Neural cell (in vitro differentiated cells): ENCODE data around the gene NUP98. TPM values are rescaled to one million over a fixed set of nuclear protein-coding genes. Genes with fewer than 3 reads are reported as not detected.

Experiments
- H2AFZ ChIP-seq: fragments of 200-600, 300-800 bp; sonication (generic), shearing (Covaris generic); 2 replicates; pipeline ENCODE4 v1.6.0; 2014; ENCODE audit warnings: low read depth, mild to moderate bottlenecking, antibody characterized with exemption, low read length, moderate library complexity
- H3F3A ChIP-seq: fragments of 200-600 bp; shearing (Covaris generic); 2 replicates; pipeline ENCODE4 v1.6.1; 2016; ENCODE audit warnings: mild to moderate bottlenecking, moderate library complexity, mixed read lengths, antibody characterized with exemption, low read length; ENCODE audit not compliant: insufficient read depth, poor library complexity, severe bottlenecking
- H3K27ac ChIP-seq: fragments of 200-600, 300-800 bp; sonication (generic), shearing (Covaris generic); 2 replicates; pipeline ENCODE4 v1.5.1; 2014; ENCODE audit warnings: mild to moderate bottlenecking, low read length, moderate library complexity
- H3K27me3 ChIP-seq: fragments of 300-800, 200-600 bp; sonication (generic), shearing (Covaris generic); 2 replicates; pipeline ENCODE4 v1.6.0; 2014; ENCODE audit warnings: mild to moderate bottlenecking, low read depth, low read length, moderate library complexity; ENCODE audit not compliant: insufficient read depth
- H3K36me3 ChIP-seq: fragments of 300-800, 200-600 bp; sonication (generic), shearing (Covaris generic); 2 replicates; pipeline ENCODE4 v1.5.1; 2014; ENCODE audit warnings: mild to moderate bottlenecking, antibody characterized with exemption, low read length, moderate library complexity; ENCODE audit not compliant: insufficient read depth
- H3K4me2 ChIP-seq: fragments of 300-800, 200-600 bp; sonication (generic), shearing (Covaris generic); 2 replicates; pipeline ENCODE4 v1.6.0; 2014; ENCODE audit warnings: mild to moderate bottlenecking, low read length
- H3K4me3 ChIP-seq: fragments of 300-800, 200-600 bp; sonication (generic), shearing (Covaris generic); 2 replicates; pipeline ENCODE4 v1.5.1; 2014; ENCODE audit warnings: mild to moderate bottlenecking, low read length, moderate library complexity
- H3K79me2 ChIP-seq: fragments of 200-600 bp; shearing (Covaris generic); replicated peaks from 2 replicates; pipeline ENCODE4 v1.6.0; 2014; ENCODE audit warnings: mild to moderate bottlenecking, low read length, moderate library complexity; ENCODE audit not compliant: insufficient read depth
- H3K9ac ChIP-seq: fragments of 300-800, 200-600 bp; sonication (generic), shearing (Covaris generic); 2 replicates; pipeline ENCODE4 v1.6.1; 2016; ENCODE audit warnings: mild to moderate bottlenecking, low read length, mixed read lengths
- H3K9me2 ChIP-seq: fragments of 200-600 bp; shearing (Covaris generic); 2 replicates; pipeline ENCODE4 v1.6.1; 2016; ENCODE audit warnings: mild to moderate bottlenecking, low read length, mixed read lengths; ENCODE audit not compliant: insufficient read depth
- H3K9me3 ChIP-seq: fragments of 200-600, 300-800 bp; sonication (generic), shearing (Covaris generic); 2 replicates; pipeline ENCODE4 v1.6.1; 2016; ENCODE audit warnings: mild to moderate bottlenecking, mixed run types, low read length, moderate library complexity, mixed read lengths
- H4K20me1 ChIP-seq: fragments of 200-600 bp; shearing (Covaris generic); 2 replicates; pipeline ENCODE4 v1.6.1; 2016; ENCODE audit warnings: mild to moderate bottlenecking, mixed run types; ENCODE audit not compliant: insufficient read depth
- EP300 ChIP-seq: fragments of 450-650 bp; conservative IDR thresholded peaks from 2 replicates; pipeline ENCODE4 v1.6.1; 2014; ENCODE audit warnings: antibody characterized with exemption, mild to moderate bottlenecking, moderate library complexity; ENCODE audit not compliant: poor library complexity, severe bottlenecking
- MXI1 ChIP-seq: fragments of 450-650 bp; conservative IDR thresholded peaks from 2 replicates; pipeline ENCODE4 v1.6.1; 2014; ENCODE audit warnings: antibody characterized with exemption, mild to moderate bottlenecking; ENCODE audit not compliant: poor library complexity, severe bottlenecking
- POLR2AphosphoS5 ChIP-seq: IDR thresholded peaks from 2 replicates; pipeline ENCODE4 v1.6.1; 2012
- RAD21 ChIP-seq: fragments of 450-650 bp; conservative IDR thresholded peaks from 2 replicates; pipeline ENCODE4 v1.6.1; 2014; ENCODE audit warnings: antibody characterized with exemption, mild to moderate bottlenecking, moderate library complexity
- SMC3 ChIP-seq: fragments of 450-650 bp; conservative IDR thresholded peaks from 2 replicates; pipeline ENCODE4 v1.6.1; 2014; ENCODE audit warnings: antibody characterized with exemption, mild to moderate bottlenecking, moderate library complexity; ENCODE audit not compliant: poor library complexity
- TAF1 ChIP-seq: IDR thresholded peaks from 2 replicates; pipeline ENCODE4 v1.6.1; 2012; ENCODE audit warnings: low read depth
- polyA plus RNA-seq: library from polyadenylated mRNA; depleted of rRNA; stranded (reverse); fragments of >200 nt; gene quantifications from 2 replicates; pipeline ENCODE4 v1.2.3, GENCODE V29; 2014
- TF ChIP-seq, protein P1 (sequence below): fragments of 450-650 bp; IDR thresholded peaks from 2 replicates; pipeline ENCODE4 v1.5.1; 2014; ENCODE audit warnings: antibody characterized with exemption, mild to moderate bottlenecking, moderate library complexity; ENCODE audit not compliant: poor library complexity, severe bottlenecking
- TF ChIP-seq, protein P2 (sequence below): IDR thresholded peaks from 2 replicates; pipeline ENCODE4 v1.6.1; 2012; ENCODE audit warnings: borderline replicate concordance

Gene NUP98
- polyA plus RNA-seq, 1 donor from 2014 or later = 28.9 TPM

DNA sequence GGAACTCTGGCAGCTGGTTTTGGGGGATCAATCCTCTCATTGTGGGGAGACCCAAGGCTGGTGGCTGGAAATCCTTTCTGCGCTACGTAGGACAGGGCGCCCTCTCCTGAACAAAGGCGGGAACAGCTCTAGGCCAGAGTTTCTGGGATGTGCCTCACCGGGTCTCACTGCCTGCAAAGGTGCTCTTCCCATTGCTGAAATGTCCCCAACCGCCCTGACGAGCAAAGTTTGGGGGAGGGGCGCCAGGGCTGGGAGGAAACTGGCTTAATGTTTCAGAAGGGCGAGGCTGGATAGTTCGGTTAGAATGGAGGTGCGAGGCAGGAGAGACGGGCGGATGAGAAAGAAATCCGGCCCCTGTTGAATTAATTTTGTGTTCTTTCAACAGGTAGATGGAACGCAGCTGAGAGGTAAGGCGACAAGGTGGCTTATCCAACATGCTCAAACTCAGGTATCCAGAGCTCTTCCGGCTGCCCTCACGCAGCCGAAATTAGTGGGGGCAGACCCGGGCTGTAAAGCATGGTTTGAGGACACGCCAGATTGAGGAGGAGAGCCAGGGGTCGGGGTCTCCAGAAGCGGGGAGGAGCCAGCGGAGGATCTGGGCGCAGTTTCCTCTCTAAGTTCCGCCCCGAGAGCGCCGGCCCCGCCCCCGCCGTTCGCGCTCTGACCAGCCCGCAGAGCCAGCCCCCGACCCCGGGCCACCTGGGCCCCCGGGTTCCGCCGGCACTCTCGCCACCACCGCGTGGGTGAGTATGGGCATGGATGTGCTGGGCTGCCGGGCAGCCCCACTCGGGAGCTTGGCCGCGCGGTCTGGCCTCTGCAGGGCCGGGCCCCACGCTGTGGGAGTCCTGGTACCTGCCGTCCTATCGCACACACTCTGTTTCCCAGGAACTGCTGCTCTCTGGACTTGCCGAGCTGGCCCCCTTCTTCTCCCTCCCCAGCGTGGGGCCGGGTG is 10.8 kb upstream of the NUP98 start, which contains the start of gene PGAP2:
PGAP2 (plus strand) TSS at position 652 of the 952 bp plus-strand sequence. CDS start 2,700 bp downstream, outside the sequence.
- Histone ChIP-seq H4K20me1 (no peaks in the 10 kb centered on the region), H3K4me2 (peak within 1 kb of the TSS; percentile 59), H3K79me2 (no peaks in the 10 kb centered on the region), H2AFZ (peak within 1 kb of the TSS; percentile 21), H3K27me3 (no peaks in the 10 kb centered on the region), H3K27ac (no peak within 1 kb of the TSS), H3K4me3 (peak within 1 kb of the TSS; percentile 73), H3K36me3 (no peaks in the 10 kb centered on the region), H3F3A (no peaks in the 10 kb centered on the region), H3K9ac (peak within 1 kb of the TSS; percentile 48), H3K9me3 (no peaks in the 10 kb centered on the region), H3K9me2 (no peaks in the 10 kb centered on the region)
- TF ChIP-seq SMC3 = peak; percentile 12
- TF ChIP-seq POLR2AphosphoS5 = no peak
- no peak for TF ChIP-seq EP300
- TF ChIP-seq, protein P1, sequence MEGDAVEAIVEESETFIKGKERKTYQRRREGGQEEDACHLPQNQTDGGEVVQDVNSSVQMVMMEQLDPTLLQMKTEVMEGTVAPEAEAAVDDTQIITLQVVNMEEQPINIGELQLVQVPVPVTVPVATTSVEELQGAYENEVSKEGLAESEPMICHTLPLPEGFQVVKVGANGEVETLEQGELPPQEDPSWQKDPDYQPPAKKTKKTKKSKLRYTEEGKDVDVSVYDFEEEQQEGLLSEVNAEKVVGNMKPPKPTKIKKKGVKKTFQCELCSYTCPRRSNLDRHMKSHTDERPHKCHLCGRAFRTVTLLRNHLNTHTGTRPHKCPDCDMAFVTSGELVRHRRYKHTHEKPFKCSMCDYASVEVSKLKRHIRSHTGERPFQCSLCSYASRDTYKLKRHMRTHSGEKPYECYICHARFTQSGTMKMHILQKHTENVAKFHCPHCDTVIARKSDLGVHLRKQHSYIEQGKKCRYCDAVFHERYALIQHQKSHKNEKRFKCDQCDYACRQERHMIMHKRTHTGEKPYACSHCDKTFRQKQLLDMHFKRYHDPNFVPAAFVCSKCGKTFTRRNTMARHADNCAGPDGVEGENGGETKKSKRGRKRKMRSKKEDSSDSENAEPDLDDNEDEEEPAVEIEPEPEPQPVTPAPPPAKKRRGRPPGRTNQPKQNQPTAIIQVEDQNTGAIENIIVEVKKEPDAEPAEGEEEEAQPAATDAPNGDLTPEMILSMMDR = peak; percentile 58
- TF ChIP-seq MXI1 = peak; percentile 25
- no peak for TF ChIP-seq TAF1
- TF ChIP-seq, protein P2, sequence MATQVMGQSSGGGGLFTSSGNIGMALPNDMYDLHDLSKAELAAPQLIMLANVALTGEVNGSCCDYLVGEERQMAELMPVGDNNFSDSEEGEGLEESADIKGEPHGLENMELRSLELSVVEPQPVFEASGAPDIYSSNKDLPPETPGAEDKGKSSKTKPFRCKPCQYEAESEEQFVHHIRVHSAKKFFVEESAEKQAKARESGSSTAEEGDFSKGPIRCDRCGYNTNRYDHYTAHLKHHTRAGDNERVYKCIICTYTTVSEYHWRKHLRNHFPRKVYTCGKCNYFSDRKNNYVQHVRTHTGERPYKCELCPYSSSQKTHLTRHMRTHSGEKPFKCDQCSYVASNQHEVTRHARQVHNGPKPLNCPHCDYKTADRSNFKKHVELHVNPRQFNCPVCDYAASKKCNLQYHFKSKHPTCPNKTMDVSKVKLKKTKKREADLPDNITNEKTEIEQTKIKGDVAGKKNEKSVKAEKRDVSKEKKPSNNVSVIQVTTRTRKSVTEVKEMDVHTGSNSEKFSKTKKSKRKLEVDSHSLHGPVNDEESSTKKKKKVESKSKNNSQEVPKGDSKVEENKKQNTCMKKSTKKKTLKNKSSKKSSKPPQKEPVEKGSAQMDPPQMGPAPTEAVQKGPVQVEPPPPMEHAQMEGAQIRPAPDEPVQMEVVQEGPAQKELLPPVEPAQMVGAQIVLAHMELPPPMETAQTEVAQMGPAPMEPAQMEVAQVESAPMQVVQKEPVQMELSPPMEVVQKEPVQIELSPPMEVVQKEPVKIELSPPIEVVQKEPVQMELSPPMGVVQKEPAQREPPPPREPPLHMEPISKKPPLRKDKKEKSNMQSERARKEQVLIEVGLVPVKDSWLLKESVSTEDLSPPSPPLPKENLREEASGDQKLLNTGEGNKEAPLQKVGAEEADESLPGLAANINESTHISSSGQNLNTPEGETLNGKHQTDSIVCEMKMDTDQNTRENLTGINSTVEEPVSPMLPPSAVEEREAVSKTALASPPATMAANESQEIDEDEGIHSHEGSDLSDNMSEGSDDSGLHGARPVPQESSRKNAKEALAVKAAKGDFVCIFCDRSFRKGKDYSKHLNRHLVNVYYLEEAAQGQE = no peak

DNA sequence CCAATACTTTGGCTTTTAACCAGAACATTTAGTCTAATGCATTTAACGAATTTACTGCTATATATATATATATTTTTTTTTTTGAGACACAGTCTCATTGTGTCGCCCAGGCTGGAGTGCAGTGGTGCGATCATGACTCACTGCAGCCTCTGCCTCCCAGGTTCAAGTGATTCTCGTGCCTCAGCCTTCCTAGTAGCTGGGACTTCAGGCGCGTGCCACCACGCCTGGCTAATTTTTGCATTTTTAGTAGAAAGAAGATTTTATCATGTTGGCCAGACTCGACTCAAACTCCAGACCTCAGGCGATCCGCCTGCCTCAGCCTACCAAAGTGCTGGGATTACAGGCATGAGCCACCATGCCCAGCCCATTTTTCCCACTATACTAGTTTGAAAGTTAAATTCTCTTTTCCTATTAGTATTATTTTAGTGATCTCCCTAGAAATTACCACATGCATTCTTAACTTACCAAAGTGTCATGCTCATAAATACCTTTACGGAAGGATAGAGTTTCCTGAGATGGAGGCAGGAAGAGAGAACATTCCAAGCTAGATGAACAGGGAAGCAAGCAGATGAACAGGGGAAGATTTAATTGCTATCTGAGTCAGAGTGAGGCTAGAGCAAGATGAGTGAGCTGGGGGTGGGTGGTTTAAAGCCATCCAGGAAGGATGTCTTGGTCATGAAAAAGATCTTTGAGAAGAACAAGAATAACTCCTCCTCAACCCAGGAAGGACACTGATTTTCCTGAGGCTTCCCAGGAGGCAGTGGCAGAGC is 6.6 kb upstream of the NUP98 start:
- H3K79me2 ChIP-seq = no peaks in the 10 kb centered on the region
- no peak overlapping the region for H3K9ac ChIP-seq
- no peaks in the 10 kb centered on the region for H4K20me1 ChIP-seq
- TF ChIP-seq RAD21 = no peak
- H3K4me2 ChIP-seq = no peak overlapping the region
- H3K4me3 ChIP-seq = no peak overlapping the region
- no peaks in the 10 kb centered on the region for H3F3A ChIP-seq
- no peaks in the 10 kb centered on the region for H3K36me3 ChIP-seq
- H3K9me2 ChIP-seq = no peaks in the 10 kb centered on the region
- H3K27ac ChIP-seq = no peak overlapping the region
- no peaks in the 10 kb centered on the region for H3K27me3 ChIP-seq
- H2AFZ ChIP-seq = no peak overlapping the region
- H3K9me3 ChIP-seq = no peaks in the 10 kb centered on the region
